Cardiac septum (tissue), 1 donor: ENCODE measurements around the gene NKAIN1. TPM values are rescaled to one million over a fixed set of nuclear protein-coding genes. Genes with fewer than 3 reads are reported as not detected.
"Not testable (repeated sequence)": the region's sequence is repeated elsewhere in the genome, so short reads cannot be mapped to it uniquely, and the experiment has no call there.

Source experiments
- DNase-seq: peaks from one replicate; pipeline ENCODE4 v3.0.0-alpha.2; 2020; ENCODE audit warnings: low spot score
- intact Hi-C: fragments of 100-400 bp; cut with DNase I; formaldehyde crosslinking; loops from one replicate; pipeline ENCODE4 v1.14.0; 2022
- total RNA-seq: library from RNA; stranded (reverse); fragmentation: NEBNext Ultra II Directional; extraction: Animal tissue kit (Norgen Biotek cat#: 25700); gene quantifications from one replicate; pipeline ENCODE4 v1.2.1, GENCODE V29; 2021
- donor health status: DM: no; HTN: no; CAD: no.

Gene NKAIN1
- total RNA-seq, 1 donor from 2014 or later = 0.11 TPM

DNA sequence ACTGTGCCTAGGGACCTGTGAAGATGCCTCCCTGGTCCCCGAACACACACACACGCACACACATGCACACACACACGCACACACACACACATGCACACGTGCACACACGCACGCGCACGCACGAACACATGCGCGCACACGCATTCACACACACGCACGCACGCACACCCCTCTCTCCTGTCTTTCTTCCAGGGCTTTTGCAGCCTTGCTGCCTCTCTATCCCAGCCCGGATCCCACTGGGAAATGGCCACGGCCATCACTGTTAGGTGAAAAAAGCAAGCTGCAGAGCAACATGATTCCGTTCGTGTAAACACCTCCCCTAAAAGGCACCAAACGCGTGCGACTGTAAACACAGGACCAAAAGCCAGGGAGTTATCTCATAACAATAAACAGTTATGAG, 39.7 kb downstream of the NKAIN1 start:
- no peak for DNase-seq
- intact Hi-C loops = no loop called here

DNA sequence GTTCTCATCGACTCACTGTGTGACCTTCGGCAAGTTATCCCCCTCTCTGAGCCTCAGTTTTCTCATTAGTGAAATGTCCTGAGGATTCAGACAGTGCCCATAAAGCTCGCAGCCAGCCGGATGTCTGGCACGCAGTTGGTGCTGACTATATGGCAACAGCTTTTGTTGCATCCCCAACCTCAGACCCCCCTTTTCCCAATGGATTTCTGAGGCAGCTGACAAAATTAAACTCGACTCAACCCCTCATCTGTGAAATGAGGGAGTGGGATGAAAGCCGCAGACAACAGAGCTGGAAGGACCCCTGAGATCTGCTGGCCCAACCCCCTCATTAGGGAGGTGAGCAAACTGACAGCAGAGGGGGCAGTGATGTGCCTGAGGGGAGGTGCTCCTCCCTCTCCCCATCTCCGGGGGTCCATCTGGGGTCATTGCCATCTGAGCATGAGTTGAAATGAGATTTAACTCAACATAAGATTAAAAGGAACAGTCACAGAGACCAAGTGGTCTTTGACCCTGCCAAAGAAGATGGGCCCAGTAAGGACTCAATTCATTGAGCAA, 40.4 kb downstream of the NKAIN1 start:
- intact Hi-C loops = no loop called here
- DNase-seq = no peak

DNA sequence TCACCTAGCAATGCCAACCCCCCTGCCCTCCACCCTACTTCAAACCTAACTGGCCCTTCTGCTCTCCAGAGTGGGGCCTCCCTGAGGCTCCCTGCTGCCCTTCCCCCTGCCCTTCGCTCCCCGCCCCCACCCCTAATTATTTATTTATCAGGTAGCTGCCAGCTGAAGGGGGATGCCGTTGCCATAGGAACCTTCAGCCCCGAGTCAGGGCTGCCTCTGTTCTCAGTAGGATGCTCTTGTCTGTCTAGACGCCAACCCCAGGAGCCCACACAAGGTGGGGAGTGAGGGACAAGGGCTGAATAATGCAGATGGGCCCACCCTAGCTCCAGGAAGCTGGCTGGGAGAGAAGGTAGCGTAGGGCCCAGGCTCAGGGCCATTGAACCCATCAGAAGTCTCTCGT, 41.1 kb downstream of the NKAIN1 start:
- no peak for DNase-seq
- intact Hi-C loops = no loop called here

DNA sequence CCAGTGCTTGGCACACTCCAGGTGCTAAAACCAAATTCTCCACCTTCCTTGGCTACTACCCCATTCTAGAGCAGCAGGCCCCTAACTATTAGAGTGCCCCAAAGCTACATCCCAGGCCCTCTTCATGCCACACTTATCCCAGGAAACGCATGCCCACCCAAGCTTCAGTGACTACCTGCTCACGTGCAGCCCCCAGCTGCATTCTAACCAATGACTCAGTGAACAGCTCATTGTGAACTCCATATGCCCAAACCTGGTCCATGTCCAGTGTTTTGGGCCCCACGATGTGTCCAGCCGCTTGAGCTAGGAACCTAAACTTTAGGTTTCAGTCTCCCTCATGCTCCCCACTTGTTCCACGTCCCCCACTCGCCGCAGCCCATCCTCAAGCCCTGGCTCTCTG, 41.5 kb downstream of the NKAIN1 start:
- DNase-seq = no peak
- intact Hi-C loops = no loop called here

DNA sequence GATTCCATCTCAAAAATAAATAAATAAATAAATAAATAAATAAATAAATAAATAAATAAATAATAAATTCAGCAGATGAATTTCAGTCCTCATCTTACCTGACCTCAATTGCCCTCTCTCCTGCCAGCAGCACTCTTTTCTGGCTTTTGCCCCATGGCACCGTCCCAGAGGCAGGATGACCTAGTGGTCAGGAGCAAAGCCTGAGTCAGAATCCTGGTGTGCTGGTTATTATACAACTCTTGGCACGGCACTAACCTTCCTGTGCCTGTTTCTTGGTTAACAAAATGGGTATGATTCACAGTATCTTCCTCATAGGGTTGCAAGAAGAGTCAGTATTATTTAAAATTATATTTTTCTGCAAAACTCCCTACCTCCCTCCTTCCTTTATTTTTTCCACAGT, 43.0 kb downstream of the NKAIN1 start:
- no peak for DNase-seq

DNA sequence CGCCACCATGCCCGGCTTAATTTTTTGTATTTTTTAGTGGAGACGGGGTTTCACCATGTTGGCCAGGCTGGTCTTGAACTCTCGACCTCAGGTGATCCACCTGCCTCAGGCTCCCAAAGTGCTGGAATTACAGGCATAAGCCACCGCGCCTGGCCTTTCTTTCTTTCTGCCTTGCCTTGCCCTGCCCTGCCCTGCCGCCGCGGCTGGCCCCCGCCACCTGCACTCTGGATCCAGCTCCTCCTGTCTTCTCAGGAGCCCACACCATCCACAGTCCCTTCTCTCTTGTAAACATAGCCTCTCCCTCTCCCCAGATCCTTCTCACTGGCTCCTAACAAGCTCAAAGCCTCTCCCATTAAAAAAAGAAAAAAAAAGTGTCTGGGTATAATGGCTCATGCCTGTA, 44.4 kb downstream of the NKAIN1 start:
- intact Hi-C loops, DNase-seq: not testable (repeated sequence)

More for the DNA sequence above, 43.0 kb downstream of the NKAIN1 start:
- intact Hi-C loops = no loop called here

DNA sequence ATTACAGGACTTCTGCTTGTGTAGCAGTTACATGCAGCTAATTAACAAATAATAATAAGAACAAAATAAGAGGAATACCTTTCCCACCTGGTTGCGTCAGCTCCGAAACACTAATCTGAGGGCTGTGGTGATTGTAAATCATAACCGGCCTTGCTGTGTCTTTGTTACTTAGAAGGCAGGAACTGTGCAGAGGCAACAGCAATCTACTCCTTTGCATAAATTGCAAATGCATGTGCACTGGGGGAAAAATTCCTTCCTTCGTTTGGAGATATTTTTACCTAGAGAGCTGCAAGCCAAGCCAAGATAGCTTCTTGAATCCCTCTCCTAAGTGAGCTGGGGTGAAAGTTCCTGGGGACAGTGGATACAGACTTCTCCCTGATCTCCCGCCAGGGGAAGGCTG, 46.0 kb downstream of the NKAIN1 start:
- intact Hi-C loops = no loop called here
- DNase-seq = no peak

DNA sequence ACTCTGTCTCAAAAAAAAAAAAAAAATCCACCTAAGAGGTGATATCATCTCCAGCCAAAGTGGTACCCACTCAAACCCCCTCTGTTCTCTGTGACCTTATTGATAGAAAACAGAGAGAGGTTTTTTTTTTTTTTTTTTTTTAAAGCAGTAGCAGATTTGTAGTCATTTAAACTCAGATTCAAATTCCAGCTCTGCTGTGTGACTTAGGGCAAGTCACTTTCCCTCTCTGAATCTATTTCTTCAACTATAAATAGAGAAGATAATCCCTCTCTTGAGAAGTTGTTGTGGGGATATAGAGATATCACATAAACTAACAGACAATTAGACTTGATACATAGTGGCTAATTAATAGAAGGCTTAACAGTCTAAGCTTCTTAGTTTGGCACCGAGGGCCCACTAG, 48.4 kb downstream of the NKAIN1 start:
- intact Hi-C loops = no loop called here

DNA sequence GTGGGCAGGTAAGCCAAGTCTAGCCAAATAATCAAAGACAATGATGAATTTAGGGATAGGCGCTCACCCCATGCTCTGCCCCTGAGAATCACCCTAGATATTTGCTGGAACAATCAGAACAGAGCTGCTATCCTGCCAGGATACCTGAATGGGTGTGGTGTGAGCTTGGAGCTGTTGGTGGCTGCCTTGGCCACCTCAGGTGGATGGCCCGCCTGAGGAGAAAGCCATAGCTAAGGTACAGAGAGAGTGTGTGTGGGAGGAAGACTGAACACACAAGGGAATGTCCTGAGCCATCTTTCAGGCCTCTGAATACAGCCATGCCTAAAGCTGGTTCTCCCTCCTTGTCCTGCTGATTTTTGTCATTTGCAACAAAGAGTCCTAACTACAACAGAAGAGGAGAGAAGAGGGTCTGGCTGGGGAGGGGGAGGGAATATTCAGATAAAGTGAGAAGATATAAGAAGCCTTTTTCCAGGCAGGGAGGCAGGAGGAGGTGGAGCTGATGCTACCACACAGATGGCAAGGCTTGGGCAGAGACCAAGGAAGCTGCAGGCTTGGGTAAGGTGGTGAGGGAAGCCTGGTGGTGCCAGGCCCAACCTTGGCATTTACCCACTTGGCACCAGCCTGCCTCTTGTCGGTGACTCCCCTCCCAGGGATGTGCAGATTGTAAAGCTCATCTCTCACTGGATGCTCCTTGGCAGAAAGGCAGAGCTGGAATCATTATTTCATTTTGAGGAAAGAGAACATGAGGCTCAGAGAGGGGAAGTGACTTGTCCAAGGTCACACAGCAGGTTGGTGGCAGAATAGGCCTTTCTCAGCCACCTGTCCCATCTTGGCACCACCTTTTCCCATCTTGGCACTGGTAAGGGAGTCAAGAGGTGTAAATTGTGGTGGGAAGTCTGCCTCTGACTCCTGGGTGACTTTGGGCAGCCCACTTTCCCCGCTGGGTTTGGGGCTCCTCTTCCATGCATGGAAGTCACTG, 49.7 kb downstream of the NKAIN1 start:
- intact Hi-C loops = no loop called here
- DNase-seq = no peak

More for the DNA sequence above, 48.4 kb downstream of the NKAIN1 start:
- no peak for DNase-seq

DNA sequence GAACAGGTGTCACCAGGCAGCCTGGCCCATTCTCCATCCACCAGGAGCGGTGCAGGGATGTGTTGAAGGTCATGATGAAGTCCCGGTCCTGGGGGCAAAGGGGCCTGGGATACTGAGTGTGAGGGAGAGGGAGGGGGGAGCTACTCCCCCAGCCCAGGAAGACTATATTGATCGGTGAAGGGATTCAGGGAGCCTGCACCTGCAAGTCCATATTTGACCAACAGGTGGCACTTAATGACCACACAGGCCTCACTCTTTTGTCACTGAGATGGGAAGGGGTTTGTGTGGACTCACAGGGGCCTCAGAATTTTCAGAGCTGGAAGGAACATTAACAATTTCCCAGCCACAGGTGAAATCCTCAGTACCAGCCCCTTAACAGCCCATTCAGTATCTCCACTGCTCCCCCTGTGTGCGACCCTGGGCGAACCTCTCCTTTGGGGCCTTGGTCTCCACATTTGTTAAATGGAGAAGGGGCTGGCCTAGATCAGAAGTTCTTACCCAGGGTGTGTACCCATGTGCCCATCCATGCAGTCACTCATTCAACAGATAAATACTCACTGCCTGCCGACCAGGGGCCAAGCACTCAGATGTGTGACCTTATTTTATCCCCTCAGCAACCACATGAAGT, 55.6 kb downstream of the NKAIN1 start:
- intact Hi-C loops = loop anchor here (1.0 to 2.0 kb wide), 3 partner anchors 151 to 365 kb away; no protein-coding TSS in a partner anchor
- no peak for DNase-seq

DNA sequence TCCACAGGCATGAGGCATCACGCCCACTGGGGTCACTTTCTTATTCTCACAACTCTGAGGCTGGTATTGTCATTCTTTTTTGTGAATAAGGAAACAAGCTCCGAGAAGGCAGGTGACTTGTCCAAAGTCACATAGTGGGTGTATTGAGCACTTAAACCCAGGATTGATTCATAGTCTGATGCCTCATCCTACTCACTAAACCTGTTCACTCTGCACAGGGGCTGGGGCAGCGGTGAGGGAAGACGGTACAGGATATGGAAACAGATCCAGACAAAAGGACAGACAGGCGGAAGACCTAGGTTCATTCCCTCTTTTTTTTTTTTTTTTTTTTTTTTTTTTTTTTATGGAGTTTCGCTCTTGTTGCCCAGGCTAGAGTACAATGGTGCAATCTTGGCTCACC, 56.6 kb downstream of the NKAIN1 start:
- intact Hi-C loops = no loop called here
- DNase-seq = no peak

DNA sequence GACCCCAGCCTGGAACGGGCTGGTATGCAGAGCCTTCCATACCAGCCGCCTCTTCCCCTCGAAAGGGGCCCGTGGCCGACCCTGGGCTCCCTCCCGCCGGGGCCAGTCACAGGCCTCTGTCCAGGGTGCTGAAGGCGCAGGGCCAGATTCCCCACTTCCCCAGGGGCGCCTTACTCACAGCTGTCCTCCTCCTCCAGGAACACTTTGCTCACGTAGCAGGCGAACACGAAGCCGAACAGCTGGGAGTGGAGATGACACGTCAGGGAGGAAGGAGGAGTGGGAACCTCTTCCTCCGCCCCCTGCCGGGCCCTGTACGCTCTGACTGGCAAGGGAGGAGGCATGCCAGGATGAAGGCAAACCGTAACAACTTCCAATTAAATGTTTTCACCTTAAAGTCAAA, 57.3 kb downstream of the NKAIN1 start:
- intact Hi-C loops = no loop called here
- DNase-seq = peak; percentile 84

DNA sequence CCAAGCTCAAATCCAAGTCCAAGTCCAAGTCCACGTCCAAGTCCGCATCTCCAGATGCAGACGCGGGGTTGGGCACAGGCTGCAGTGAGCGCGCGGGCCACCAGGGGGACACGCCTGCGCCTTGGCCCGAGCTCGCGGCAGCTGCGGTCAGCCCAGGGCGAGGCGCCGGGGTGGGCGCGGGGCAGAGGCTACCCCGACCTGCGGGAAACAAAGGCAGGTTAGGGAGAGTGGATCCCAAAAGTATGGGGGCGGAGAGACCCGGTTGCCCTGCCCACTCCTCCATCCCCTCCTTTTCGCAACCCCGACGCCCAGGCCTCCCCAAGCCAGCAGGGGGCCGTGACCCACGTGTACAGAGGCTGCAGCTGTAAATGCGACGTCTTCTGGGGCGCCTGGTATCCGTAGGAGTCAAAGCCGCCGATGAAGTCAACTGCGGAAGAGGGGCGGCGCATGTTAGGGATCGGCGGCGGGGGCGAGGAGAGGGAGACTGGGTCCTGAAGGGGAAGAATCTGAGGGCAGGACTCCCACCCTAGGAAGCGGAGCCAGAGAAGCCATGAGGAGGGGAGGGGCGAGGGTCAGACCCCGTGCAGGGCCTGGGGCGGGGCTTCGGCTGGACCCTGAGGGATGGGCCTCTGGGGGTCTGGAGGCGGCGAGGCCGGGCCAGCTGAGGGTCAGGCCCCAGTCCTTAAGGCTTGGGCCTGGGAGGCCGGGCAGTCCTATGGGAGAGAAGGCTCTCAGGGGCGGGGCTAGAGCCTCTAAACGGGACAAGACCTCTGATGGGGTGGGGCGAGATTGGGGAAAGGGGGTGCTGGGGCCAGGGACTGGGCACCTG, 58.0 kb downstream of the NKAIN1 start:
- DNase-seq = no peak
- intact Hi-C loops = no loop called here

DNA sequence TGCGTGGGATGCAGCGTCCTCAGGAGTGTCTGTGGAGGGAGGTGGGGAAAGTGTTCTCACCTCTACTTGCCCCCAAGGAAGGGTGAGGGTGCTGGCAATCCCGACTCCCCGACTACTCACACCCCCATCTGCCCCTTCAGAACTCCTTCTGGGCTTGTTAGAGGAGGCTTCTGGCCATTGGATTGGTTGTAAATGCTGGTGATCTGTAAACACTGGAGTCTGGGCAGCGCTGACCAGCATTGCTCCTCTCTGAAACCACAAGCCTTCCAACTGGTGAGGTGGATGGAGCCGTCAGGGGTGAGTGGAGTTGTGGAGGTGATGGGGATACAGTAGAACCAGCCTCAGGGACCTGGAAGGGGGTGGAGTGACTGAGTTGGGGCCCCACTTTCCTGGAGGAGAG, 59.3 kb downstream of the NKAIN1 start:
- intact Hi-C loops = no loop called here
- DNase-seq = no peak

DNA sequence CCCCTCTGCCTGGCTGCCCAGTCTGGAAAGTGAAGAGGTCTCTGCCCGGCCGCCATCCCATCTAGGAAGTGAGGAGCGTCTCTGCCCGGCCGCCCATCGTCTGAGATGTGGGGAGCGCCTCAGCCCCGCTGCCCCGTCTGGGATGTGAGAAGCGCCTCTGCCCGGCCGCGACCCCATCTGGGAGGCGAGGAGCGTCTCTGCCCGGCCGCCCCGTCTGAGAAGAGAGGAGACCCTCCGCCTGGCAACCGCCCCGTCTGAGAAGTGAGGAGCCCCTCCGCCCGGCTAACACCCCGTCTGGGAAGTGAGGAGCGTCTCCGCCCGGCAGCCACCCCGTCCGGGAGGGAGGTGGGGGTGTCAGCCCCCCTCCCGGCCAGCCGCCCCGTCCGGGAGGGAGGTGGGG, 63.4 kb downstream of the NKAIN1 start:
- intact Hi-C loops, DNase-seq: not testable (repeated sequence)

DNA sequence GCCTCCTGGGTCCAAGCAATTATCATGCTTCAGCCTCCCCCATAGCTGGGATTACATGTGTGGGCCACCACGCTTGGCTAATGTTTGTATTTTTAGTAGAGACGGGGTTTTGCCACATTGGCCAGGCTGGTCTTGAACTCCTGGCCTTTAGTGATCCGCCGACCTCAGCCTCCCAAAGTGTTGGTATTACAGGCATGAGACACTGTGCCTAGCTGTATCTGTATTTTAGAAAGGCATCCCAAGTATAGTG, 69.3 kb downstream of the NKAIN1 start:
- no peak for DNase-seq
- intact Hi-C loops = no loop called here

DNA sequence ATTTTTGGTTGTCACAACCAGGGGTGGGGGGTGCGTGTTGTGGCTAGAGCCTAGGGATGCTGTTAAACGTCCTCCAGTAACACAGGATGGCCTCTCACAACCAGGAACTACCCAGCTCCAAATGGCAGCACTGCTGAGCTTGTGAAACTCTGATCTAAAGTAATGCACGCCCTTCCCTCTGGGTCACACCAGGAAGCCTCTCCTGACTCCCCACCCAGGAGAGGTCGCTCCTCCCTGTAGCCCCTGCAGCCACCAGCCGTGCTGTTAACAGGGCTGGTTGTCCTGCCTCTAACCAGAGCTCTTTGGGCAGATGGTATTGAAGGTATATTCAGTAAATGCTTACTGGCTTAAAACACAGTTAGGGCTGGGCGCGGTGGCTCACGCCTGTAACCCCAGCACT, 73.2 kb downstream of the NKAIN1 start:
- DNase-seq = no peak
- intact Hi-C loops = loop anchor here (5.0 kb wide), 1 partner anchor 251 kb away; no protein-coding TSS in a partner anchor

DNA sequence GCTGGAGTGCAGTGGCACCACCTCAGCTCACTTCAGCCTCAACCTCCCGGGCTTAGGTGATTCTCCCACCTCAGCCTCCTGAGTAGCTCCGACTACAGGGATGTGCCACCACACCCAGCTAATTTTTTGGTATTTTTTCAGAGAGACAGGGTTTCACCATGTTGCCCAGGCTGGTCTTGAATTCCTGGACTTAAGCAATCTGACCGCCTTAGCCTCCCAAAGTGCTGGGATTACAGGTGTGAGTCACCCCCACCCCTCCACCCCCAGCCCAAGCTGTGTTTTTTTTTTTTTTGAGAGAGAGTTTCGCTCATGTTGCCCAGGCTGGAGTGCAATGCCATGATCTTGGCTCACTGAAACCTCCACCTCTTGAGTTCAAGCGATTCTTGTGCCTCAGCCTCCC, 75.4 kb downstream of the NKAIN1 start:
- DNase-seq = no peak

DNA sequence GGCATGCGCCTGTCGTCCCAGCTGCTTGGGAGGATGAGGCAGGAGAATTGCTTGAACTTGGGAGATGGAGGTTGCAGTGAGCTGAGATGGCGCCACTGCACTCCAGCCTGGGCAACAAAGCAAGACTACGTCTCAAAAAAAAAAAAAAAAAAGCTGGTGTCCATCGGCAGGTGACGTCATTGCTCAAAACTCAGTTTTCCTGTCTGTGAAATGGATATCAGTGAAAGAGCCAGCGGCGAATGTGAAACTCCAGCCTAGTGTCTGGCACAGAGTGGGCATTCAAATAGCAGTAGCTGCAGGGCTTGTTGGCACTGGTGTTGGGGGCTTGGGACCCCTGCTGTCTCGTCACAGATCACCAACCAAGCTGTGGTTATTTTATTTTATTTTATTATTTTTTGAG, 75.8 kb downstream of the NKAIN1 start:
- intact Hi-C loops = no loop called here
- no peak for DNase-seq

More for the DNA sequence above, 75.4 kb downstream of the NKAIN1 start:
- intact Hi-C loops = no loop called here

DNA sequence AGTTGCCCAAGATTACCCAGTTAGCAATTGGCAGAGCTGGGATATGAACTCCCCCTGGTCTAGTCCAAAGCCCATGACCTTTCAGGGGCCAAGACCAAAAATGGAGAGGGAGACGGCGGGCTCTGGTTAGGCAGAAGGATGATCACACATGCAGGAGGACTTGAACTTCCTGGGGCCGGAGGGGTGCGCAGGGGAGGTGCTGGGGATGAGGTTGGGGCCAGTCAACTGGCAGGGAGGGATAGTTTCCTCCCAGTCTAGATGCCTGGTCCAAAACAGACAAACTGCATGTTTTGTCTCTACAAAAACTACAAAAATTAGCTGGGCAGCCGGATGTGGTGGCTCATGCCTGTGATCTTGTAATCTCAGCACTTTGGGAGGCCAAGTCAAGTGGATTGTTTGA, 78.1 kb downstream of the NKAIN1 start:
- no peak for DNase-seq
- intact Hi-C loops = no loop called here
